MG63 (cell line): ENCODE results near the gene STAC3. TPM values are rescaled to one million over a fixed set of nuclear protein-coding genes. Genes with fewer than 3 reads are reported as not detected.

Experiments used
- DNase-seq: peaks from one replicate; pipeline ENCODE4 v3.0.0-alpha.2; 2020
- H3K27me3 ChIP-seq: fragments of 250-450 bp; sonication (Bioruptor Pico); 2 replicates; pipeline ENCODE4 v1.5.1; 2020; ENCODE audit warnings: mild to moderate bottlenecking, moderate library complexity
- H3K36me3 ChIP-seq: fragments of 250-450 bp; sonication (Bioruptor Pico); 2 replicates; pipeline ENCODE4 v1.5.1; 2020; ENCODE audit warnings: mild to moderate bottlenecking, moderate library complexity
- H3K4me3 ChIP-seq: fragments of 250-450 bp; sonication (Bioruptor Pico); 2 replicates; pipeline ENCODE4 v1.5.1; 2020; ENCODE audit warnings: mild to moderate bottlenecking, moderate library complexity
- H3K9me3 ChIP-seq: fragments of 250-450 bp; sonication (Bioruptor Pico); 2 replicates; pipeline ENCODE4 v1.5.1; 2020; ENCODE audit warnings: mild to moderate bottlenecking, moderate library complexity
- total RNA-seq: library from RNA; depleted of rRNA; stranded (reverse); fragments of >200 nt; shearing (Covaris generic); gene quantifications from 2 replicates; pipeline ENCODE4 v1.2.3, GENCODE V29; 2014; ENCODE audit warnings: low replicate concordance

Gene STAC3
- total RNA-seq, 1 experiment from 2014 or later: 0.86 TPM

GRCh38 chr12:57231276-57232021, 19.5 kb downstream of the STAC3 start:
- Histone ChIP-seq H3K27me3 (no peaks in the 10 kb centered on the region), H3K36me3 (peaks cover 46% of the 10 kb centered on the region), H3K4me3 (peak overlapping the region; percentile 80), H3K9me3 (no peaks in the 10 kb centered on the region)
- DNase-seq: no peak

DNA sequence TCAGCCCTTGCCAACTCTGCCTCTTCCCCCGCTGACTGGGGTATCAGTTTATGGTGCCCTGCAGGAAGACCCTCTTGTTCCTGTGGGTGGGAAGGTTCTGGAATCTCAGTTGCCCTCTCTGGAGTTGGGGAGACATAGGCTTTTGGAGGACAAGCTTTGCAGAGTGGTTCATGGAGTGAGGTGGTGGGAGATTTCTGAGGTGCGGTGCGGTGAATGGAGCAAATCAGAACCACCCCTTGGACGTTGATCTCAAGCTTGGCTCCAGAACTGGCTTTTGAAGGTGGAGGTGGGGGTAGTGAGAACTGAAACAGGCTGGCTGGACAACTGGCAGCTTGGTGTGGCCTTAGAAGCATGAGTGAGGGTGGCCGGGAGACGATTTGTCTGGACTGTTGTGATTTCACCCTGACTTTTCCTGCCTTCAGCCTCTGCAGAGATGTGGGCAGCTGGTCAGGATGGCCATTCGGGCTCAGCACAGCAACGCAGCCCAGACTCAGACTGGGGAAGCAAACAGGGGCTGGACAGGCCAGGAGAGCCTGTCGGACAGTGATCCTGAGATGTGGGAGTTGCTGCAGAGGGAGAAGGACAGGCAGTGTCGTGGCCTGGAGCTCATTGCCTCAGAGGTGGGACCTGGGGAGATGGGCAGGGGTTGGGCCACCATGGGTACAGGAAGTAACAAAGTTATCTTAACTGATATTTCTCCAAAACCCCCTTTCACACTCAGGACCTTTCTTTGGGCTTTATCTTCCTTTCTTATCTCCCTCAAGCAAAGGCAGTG, 20.4 kb downstream of the STAC3 start:
- Histone ChIP-seq H3K27me3 (no peaks in the 10 kb centered on the region), H3K4me3 (peak overlapping the region; percentile 80), H3K9me3 (no peaks in the 10 kb centered on the region), H3K36me3 (peaks cover 46% of the 10 kb centered on the region)
- no peak for DNase-seq

- DNase-seq: peak; percentile 95
- Histone ChIP-seq H3K27me3 (no peaks in the 10 kb centered on the region), H3K4me3 (peak within 1 kb of the TSS; percentile 80), H3K36me3 (peaks cover 46% of the 10 kb centered on the region), H3K9me3 (no peaks in the 10 kb centered on the region)
These were observed 21.2 kb downstream of the STAC3 start, which contains the start of gene SHMT2 for GRCh38 chr12:57229634-57230380. Gene SHMT2 (plus strand): TSS chr12:57229711. CDS start chr12:57229779, 68 bp downstream.

DNA sequence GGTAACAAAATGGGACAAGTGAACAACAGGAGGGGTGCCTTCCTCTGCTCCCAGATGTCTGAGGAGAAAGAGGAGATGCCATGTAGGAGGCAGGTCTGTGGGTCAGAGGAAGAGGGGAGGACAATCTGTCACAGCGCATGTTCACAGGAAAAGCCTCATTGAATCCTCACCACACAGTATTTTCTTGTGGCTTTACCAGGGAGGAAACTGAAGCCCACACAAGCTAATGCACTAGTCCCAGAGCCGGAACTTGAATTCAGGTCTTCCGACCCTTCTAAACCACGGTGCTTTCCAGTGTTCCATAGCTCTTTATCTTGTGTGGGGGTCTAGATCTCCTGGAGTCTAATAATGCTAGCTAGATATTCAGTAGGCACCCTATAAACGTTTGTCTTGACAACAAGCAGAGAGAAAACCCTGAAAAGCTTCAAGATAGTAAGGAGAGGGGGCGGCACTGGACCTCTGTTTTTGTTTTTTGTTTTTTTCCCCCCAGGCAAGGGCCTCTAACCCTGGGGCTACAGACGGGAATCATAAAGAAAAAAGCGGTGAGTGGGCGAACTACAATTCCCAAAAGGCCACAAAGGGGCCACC, 21.8 kb downstream of the STAC3 start:
- H3K27me3 ChIP-seq: no peaks in the 10 kb centered on the region
- H3K36me3 ChIP-seq: peaks cover 40% of the 10 kb centered on the region
- H3K9me3 ChIP-seq: no peaks in the 10 kb centered on the region
- no peak for DNase-seq
- H3K4me3 ChIP-seq: peak overlapping the region; percentile 80

- Histone ChIP-seq H3K4me3 (no peak overlapping the region), H3K9me3 (no peaks in the 10 kb centered on the region)
These were observed 23.5 kb downstream of the STAC3 start for GRCh38 chr12:57227315-57228115.

DNA sequence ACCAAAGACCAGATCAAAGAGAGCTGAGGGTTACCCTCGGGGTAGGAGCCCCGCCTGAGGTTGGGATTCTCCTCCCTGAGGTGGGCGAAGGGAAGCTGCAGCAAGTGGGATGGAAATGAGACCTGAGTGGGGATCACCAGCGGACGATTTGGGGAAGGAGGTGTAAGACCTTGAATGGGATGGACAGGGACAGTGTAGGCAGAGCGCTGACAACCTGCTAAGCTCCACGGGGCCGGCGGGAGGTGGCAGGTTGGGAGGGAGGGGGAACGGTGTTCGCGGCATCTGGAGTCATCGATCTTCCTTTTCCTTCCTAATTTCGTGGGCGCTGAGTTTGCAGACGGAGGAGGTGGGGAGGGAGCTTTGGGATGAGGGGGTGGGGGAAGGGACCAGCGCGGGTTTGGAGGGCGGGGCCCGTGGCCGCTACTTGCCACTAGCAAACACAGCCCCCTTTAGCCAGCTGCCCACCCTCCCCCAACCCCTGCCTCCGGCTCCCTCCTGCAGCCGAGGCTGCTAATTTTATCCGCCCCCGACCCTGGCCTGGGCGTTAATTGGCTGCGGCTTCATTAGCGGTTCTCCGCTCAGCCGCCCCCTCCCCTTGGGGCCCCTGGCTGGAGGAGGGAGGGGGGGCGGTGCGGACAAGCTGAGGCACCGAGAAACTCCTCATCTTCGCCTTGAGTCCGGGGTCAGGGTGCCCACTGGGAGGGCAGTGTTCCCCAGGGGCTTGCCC, 24.2 kb downstream of the STAC3 start:
- H3K4me3 ChIP-seq: no peak overlapping the region
- H3K9me3 ChIP-seq: no peaks in the 10 kb centered on the region
- no peaks in the 10 kb centered on the region for H3K27me3 ChIP-seq
- H3K36me3 ChIP-seq: peaks cover 16% of the 10 kb centered on the region
- no peak for DNase-seq

More at GRCh38 chr12:57227315-57228115, 23.5 kb downstream of the STAC3 start:
- no peak for DNase-seq
- H3K36me3 ChIP-seq: peaks cover 24% of the 10 kb centered on the region
- H3K27me3 ChIP-seq: no peaks in the 10 kb centered on the region

GRCh38 chr12:57225680-57226210, 25.2 kb downstream of the STAC3 start:
- DNase-seq: no peak
- Histone ChIP-seq H3K36me3 (peaks cover 6% of the 10 kb centered on the region; the same call in 1 of the 2 replicates), H3K9me3 (no peaks in the 10 kb centered on the region), H3K27me3 (no peaks in the 10 kb centered on the region), H3K4me3 (no peak overlapping the region)

- Histone ChIP-seq H3K4me3 (no peak overlapping the region), H3K36me3 (no peaks in the 10 kb centered on the region; the same call in 1 of the 2 replicates), H3K27me3 (no peaks in the 10 kb centered on the region), H3K9me3 (no peaks in the 10 kb centered on the region)
- no peak for DNase-seq
These were observed 25.9 kb downstream of the STAC3 start for GRCh38 chr12:57224973-57225679.

GRCh38 chr12:57224278-57224972, 26.6 kb downstream of the STAC3 start:
- H3K36me3 ChIP-seq: no peaks in the 10 kb centered on the region
- DNase-seq: no peak

GRCh38 chr12:57223191-57224165, 27.5 kb downstream of the STAC3 start:
- H3K27me3 ChIP-seq: no peaks in the 10 kb centered on the region
- H3K4me3 ChIP-seq: no peak overlapping the region
- H3K36me3 ChIP-seq: no peaks in the 10 kb centered on the region
- no peak for DNase-seq
- no peaks in the 10 kb centered on the region for H3K9me3 ChIP-seq

More at GRCh38 chr12:57224278-57224972, 26.6 kb downstream of the STAC3 start:
- H3K9me3 ChIP-seq: no peaks in the 10 kb centered on the region
- no peaks in the 10 kb centered on the region for H3K27me3 ChIP-seq
- H3K4me3 ChIP-seq: no peak overlapping the region

- DNase-seq: no peak
- no peaks in the 10 kb centered on the region for H3K9me3 ChIP-seq
These were observed 28.4 kb downstream of the STAC3 start for GRCh38 chr12:57222286-57223190.

DNA sequence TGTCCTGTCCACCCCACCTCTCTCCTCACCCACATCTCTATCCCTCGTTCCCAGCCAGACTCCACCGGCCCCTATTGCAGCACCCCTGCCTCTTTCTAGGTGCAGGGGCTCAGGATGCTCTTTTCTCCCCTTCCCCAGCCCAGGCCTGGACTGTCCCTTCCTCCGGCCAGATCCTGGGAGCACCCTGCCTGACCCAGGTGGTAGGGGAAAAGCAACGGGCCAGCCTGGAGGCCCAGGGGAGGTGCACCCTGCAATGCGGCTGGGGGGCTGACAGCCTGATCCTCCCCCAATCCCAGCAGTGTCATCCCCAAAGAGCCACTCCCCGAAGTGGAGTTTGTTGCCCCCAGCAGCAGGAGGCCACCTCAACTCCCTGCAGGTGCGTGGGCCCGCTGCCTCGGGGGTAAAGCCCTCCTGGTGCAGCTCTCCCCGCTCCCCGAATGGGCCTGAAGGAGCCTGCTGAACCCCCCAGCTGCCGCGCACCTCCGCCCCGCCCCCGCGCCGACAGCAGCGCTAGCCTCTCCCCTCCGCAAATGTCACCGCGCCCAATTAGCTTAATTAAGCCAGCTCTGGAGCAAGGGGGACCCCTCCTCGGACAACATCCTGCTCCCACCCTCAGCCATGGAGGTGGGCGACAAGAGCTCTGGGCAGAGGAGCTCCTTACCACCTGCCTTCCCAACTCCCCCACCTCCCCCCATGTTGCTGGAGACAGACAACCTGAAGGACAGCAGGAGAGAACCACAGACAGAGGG, 29.6 kb downstream of the STAC3 start:
- Histone ChIP-seq H3K4me3 (no peak overlapping the region), H3K9me3 (no peaks in the 10 kb centered on the region), H3K27me3 (no peaks in the 10 kb centered on the region), H3K36me3 (no peaks in the 10 kb centered on the region)
- no peak for DNase-seq

More at GRCh38 chr12:57222286-57223190, 28.4 kb downstream of the STAC3 start:
- H3K36me3 ChIP-seq: no peaks in the 10 kb centered on the region
- no peak overlapping the region for H3K4me3 ChIP-seq
- H3K27me3 ChIP-seq: no peaks in the 10 kb centered on the region
